RWPE2 (cell line): ENCODE results near the gene GPR17.
A peak's percentile ranks its signal among the peaks of the same experiment; 100 is the strongest.

Experiments
- ATAC-seq: fragments of 200-7000 bp; cut with Tn5 transposase; 3 replicates; pipeline ENCODE4 v1.9.1; 2021; ENCODE audit warnings: low read depth
- DNase-seq: peaks from one replicate; pipeline ENCODE4 v3.0.0-alpha.2; 2020; ENCODE audit warnings: low spot score
- H3K27ac ChIP-seq: fragments of 450-650 bp; 2 replicates; pipeline ENCODE4 v1.5.1; 2017; ENCODE audit warnings: mild to moderate bottlenecking; ENCODE audit not compliant: poor library complexity, severe bottlenecking
- H3K27me3 ChIP-seq: fragments of 250-450 bp; sonication (Bioruptor Pico); 2 replicates; pipeline ENCODE4 v1.5.1; 2021; ENCODE audit warnings: mild to moderate bottlenecking, moderate library complexity; ENCODE audit not compliant: insufficient read depth, poor library complexity, severe bottlenecking
- H3K36me3 ChIP-seq: fragments of 250-450 bp; sonication (Bioruptor Pico); 2 replicates; pipeline ENCODE4 v1.5.1; 2020; ENCODE audit warnings: low read depth, mild to moderate bottlenecking, moderate library complexity
- H3K4me1 ChIP-seq: fragments of 250-450 bp; sonication (Bioruptor Pico); 2 replicates; pipeline ENCODE4 v1.5.1; 2021; ENCODE audit warnings: mild to moderate bottlenecking, moderate library complexity; ENCODE audit not compliant: insufficient read depth, poor library complexity, severe bottlenecking
- H3K4me3 ChIP-seq: fragments of 250-450 bp; sonication (Bioruptor Pico); 2 replicates; pipeline ENCODE4 v1.5.1; 2021; ENCODE audit warnings: mild to moderate bottlenecking, moderate library complexity; ENCODE audit not compliant: severe bottlenecking
- H3K9me3 ChIP-seq: fragments of 250-450 bp; sonication (Bioruptor Pico); 2 replicates; pipeline ENCODE4 v1.5.1; 2021; ENCODE audit warnings: mild to moderate bottlenecking, moderate library complexity; ENCODE audit not compliant: severe bottlenecking
- CTCF ChIP-seq: fragments of 450-650 bp; IDR thresholded peaks from one replicate; pipeline ENCODE4 v1.5.1; 2017; ENCODE audit warnings: mild to moderate bottlenecking, moderate library complexity; ENCODE audit not compliant: poor library complexity, severe bottlenecking

Gene GPR17

GRCh38 chr2:127665267-127665893 is 19.4 kb downstream of the GPR17 start:
- ATAC-seq (no peak), DNase-seq (peak; percentile 15)
- Histone ChIP-seq H3K4me3 (no peak overlapping the region), H3K36me3 (no peaks in the 10 kb centered on the region), H3K27ac (no peak overlapping the region), H3K27me3 (peaks cover 10% of the 10 kb centered on the region), H3K4me1 (no peaks in the 10 kb centered on the region), H3K9me3 (no peaks in the 10 kb centered on the region)
- TF ChIP-seq CTCF, result no peak

DNA sequence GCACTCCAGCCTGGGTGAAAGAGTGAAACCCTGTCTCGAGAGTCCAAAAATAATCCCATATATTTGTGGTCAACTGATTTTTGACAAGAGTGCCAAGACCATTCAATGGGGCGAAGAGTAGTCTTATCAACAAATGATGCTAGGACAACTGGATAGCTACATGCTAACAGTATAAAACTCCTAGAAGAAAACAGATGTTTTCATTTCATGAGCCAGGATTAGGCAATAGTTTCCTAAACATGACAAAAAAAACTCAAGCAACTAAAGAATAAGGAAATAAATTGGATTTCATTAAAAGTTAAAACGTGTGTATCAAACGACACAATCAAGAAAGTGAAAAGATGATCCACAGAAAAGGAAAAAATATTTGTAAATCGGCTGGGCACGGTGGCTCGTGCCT is 23.1 kb downstream of the GPR17 start:
- H3K4me3 ChIP-seq, result no peak overlapping the region
- peaks cover 10% of the 10 kb centered on the region for H3K27me3 ChIP-seq
- H3K27ac ChIP-seq, result no peak overlapping the region
- DNase-seq, result no peak
- no peaks in the 10 kb centered on the region for H3K4me1 ChIP-seq
- no peak for TF ChIP-seq CTCF
- H3K36me3 ChIP-seq, result no peaks in the 10 kb centered on the region
- no peaks in the 10 kb centered on the region for H3K9me3 ChIP-seq
- ATAC-seq, result no peak

DNA sequence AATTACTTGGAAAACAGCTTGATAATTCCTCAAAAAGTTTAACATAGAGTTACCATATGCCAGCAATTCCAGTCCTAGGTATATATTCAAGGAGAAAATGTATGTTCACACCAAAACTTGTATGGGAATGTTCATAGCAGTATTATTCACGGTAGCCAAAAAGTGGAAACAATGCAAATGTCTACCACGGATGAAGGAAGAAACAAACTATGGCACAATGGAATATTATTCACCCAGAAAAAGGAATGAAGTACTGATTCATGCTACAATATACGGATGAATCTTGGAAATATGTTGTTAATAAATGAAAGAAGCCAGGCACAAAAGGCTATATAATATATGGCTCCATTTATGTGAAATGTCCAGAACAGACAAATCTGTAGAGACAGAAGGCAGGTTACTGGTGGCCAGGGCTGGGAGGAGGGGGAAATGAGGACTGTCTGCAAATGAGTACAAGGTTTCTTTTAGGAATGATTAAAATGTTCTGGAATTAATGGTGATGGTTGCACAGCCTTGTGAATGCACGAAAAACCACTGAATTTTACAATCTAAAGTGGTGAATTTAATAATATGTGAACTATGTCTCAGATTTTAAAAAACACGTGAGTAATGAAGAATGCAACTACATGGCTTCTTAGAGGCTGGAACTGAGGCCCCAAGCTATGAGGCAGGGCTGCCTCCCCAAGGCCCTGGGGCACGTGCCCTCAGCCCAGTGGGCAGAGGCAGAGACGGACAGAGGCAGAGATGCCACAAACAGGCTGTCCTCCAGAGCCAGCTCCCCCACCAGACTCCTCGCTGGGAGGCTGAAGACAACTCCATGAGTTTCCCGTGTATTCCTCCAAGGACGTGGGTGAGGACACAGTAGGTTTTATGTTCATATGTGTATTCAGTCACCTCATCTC is 24.4 kb downstream of the GPR17 start:
- DNase-seq, result no peak
- no peak for TF ChIP-seq CTCF

DNA sequence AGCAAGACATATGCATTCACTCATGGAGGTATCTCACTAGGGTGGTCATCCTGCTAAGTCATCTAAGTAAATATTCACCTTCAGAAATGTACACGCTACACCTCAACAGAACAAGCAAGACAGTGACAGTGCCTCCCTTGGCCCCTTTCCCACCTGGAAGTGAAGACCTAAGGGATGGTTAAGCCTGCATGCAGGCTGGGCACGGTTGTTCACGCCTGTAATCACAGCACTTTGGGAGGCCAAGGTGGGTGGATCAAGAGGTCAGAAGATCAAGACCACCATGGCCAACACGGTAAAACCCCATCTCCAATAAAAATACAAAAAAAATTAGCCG is 25.0 kb downstream of the GPR17 start:
- no peak for ATAC-seq

More for the DNA sequence above, 24.4 kb downstream of the GPR17 start:
- H3K4me1 ChIP-seq, result no peaks in the 10 kb centered on the region
- ATAC-seq, result no peak
- no peak overlapping the region for H3K4me3 ChIP-seq
- H3K27me3 ChIP-seq, result peaks cover 10% of the 10 kb centered on the region
- no peaks in the 10 kb centered on the region for H3K36me3 ChIP-seq
- no peak overlapping the region for H3K27ac ChIP-seq
- no peaks in the 10 kb centered on the region for H3K9me3 ChIP-seq

More for the DNA sequence above, 25.0 kb downstream of the GPR17 start:
- Histone ChIP-seq H3K9me3 (no peaks in the 10 kb centered on the region), H3K4me1 (no peaks in the 10 kb centered on the region), H3K36me3 (no peaks in the 10 kb centered on the region), H3K4me3 (no peak overlapping the region), H3K27me3 (peaks cover 15% of the 10 kb centered on the region), H3K27ac (no peak overlapping the region)
- DNase-seq, result no peak
- TF ChIP-seq CTCF, result no peak
